PC-3 (cell line): ENCODE results near the gene FAM107B. TPM values are rescaled to one million over a fixed set of nuclear protein-coding genes. Genes with fewer than 3 reads are reported as not detected.

ENCODE experiments used
- ATAC-seq: fragments of 200-7000 bp; cut with Tn5 transposase; 2 replicates; pipeline ENCODE4 v1.9.1; 2020; ENCODE audit warnings: mild to moderate bottlenecking, moderate library complexity
- BruUV-seq: library from RNA; stranded (reverse); fragments of 400-500 nt; replicated peaks from 2 replicates; lab custom pipeline; 2021; lab: Mats Ljungman, UMichigan
- CTCF ChIA-PET: fragments of 300-600 bp; sonication (Branson Sonifier 250); formaldehyde crosslinking; loops from one replicate; lab custom pipeline; 2022; ENCODE audit warnings: antibody characterized with exemption; lab: Charles Lee
- POLR2A ChIA-PET: fragments of 300-600 bp; sonication (Branson Sonifier 250); formaldehyde crosslinking; loops from one replicate; lab custom pipeline; 2022; ENCODE audit warnings: antibody characterized with exemption; ENCODE audit not compliant: unreplicated experiment; lab: Charles Lee
- DNase-seq: peaks from one replicate; pipeline ENCODE4 v3.0.0-alpha.2; 2015
- H2AFZ ChIP-seq: fragments of 300-600 bp; sonication (generic); 2 replicates; pipeline ENCODE4 v1.6.0; 2016; ENCODE audit warnings: antibody characterized with exemption, low read length
- H3F3A ChIP-seq: fragments of 300-600 bp; sonication (generic); one replicate; pipeline ENCODE4 v1.6.0; 2017; ENCODE audit warnings: antibody characterized with exemption, low read length, control low read depth, mild to moderate bottlenecking; ENCODE audit not compliant: unreplicated experiment
- H3K27ac ChIP-seq: fragments of 300-600 bp; sonication (generic); 2 replicates; pipeline ENCODE4 v1.5.1; 2016; ENCODE audit warnings: mild to moderate bottlenecking, low read length
- H3K27me3 ChIP-seq: fragments of 300-600 bp; sonication (generic); 2 replicates; pipeline ENCODE4 v1.6.1; 2016; ENCODE audit warnings: low read length, mixed read lengths
- H3K36me3 ChIP-seq: fragments of 300-600 bp; sonication (generic); 2 replicates; pipeline ENCODE4 v1.6.1; 2016; ENCODE audit warnings: low read depth, mixed run types, low read length, mixed read lengths
- H3K4me1 ChIP-seq: fragments of 300-600 bp; sonication (generic); 2 replicates; pipeline ENCODE4 v1.5.1; 2016; ENCODE audit warnings: low read length; ENCODE audit not compliant: insufficient read depth
- H3K4me2 ChIP-seq: fragments of 300-600 bp; sonication (generic); 2 replicates; pipeline ENCODE4 v1.6.0; 2016; ENCODE audit warnings: low read length
- H3K4me3 ChIP-seq: fragments of 300-600 bp; sonication (generic); 2 replicates; pipeline ENCODE4 v1.5.1; 2016; ENCODE audit warnings: mild to moderate bottlenecking, low read length, mixed read lengths
- H3K79me2 ChIP-seq: fragments of 300-600 bp; sonication (generic); 2 replicates; pipeline ENCODE4 v1.6.1; 2017; ENCODE audit warnings: low read length, mixed read lengths
- H3K9ac ChIP-seq: fragments of 300-600 bp; sonication (generic); 2 replicates; pipeline ENCODE4 v1.6.0; 2016; ENCODE audit warnings: mild to moderate bottlenecking, low read length
- H3K9me2 ChIP-seq: fragments of 300-600 bp; sonication (generic); replicated peaks from 2 replicates; pipeline ENCODE4 v1.6.1; 2016; ENCODE audit warnings: mixed run types, low read length, mixed read lengths
- H3K9me3 ChIP-seq: fragments of 300-600 bp; sonication (generic); 2 replicates; pipeline ENCODE4 v1.6.1; 2016; ENCODE audit warnings: low read length, mixed read lengths
- H4K20me1 ChIP-seq: fragments of 300-600 bp; sonication (generic); 2 replicates; pipeline ENCODE4 v1.6.1; 2016; ENCODE audit warnings: low read length, mixed read lengths
- EZH2 ChIP-seq: fragments of 300-600 bp; sonication (generic); IDR thresholded peaks from one replicate; pipeline ENCODE4 v1.6.1; 2017; ENCODE audit warnings: antibody characterized with exemption, mild to moderate bottlenecking, low read length; ENCODE audit not compliant: unreplicated experiment
- EZH2phosphoT487 ChIP-seq: fragments of 300-600 bp; sonication (generic); IDR thresholded peaks from 2 replicates; pipeline ENCODE4 v1.6.1; 2018; ENCODE audit warnings: mild to moderate bottlenecking, antibody characterized with exemption, low read length, borderline replicate concordance
- intact Hi-C: fragments of 100-400 bp; cut with micrococcal nuclease; formaldehyde crosslinking; loops from 2 replicates; pipeline ENCODE4 v1.9.0; 2023
- total RNA-seq: library from RNA; depleted of rRNA; stranded (reverse); fragments of >200 nt; gene quantifications from 2 replicates; pipeline ENCODE4 v1.2.3, GENCODE V29; 2014
- TF ChIP-seq, protein P1 (sequence below): fragments of 300-600 bp; sonication (generic); conservative IDR thresholded peaks from 2 replicates; pipeline ENCODE4 v1.5.1; 2017; ENCODE audit warnings: antibody characterized with exemption, low read depth, mild to moderate bottlenecking, low read length

FAM107B gene
- total RNA-seq, 1 experiment from 2014 or later = 36.6 TPM

DNA sequence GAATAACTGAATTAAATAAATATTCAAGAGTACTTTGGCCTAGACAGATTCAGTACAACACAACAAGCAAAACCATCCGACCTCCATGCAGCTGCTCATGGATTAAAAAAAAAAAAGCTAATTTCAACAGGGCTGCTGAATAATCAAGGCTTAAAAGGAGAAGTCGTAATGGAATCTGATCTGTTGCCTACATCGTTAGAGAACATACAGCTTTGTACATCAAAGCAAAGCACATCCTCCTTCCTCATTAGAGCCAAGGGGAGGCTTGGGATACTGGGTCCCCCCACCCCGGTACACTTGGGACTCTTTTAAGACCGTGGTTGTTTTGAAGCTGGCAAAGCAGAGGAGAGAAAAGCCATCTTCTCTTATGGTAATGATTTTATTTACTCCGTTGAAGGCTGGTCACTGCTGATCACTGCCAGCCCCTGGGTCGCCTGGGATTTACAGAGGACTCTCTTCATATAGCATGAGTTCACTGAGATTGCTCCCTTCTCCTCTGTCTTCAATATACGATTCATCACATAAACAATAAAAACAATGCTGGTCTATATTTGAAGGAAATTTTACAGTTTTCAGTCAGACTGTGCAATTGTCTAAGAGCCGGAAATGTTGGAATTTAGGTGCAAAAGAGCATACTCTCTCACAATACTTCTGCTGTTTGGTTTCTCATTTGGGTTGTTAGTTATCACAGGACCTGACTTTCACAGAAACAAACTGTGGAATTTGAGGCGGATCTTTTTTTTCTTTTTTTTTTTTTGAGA is 148.8 kb downstream of the FAM107B start:
- Histone ChIP-seq H3K9me2 (no peaks in the 10 kb centered on the region), H3F3A (no peaks in the 10 kb centered on the region), H2AFZ (no peak overlapping the region), H3K4me1 (no peaks in the 10 kb centered on the region), H3K27me3 (no peaks in the 10 kb centered on the region), H3K79me2 (no peaks in the 10 kb centered on the region), H3K9ac (no peak overlapping the region), H3K36me3 (no peaks in the 10 kb centered on the region), H3K4me3 (no peak overlapping the region), H3K27ac (no peak overlapping the region), H3K9me3 (no peaks in the 10 kb centered on the region), H4K20me1 (no peaks in the 10 kb centered on the region), H3K4me2 (no peak overlapping the region)
- ChIA-PET POLR2A (no interaction called here), CTCF (no interaction called here)
- no TSS peak for BruUV-seq
- DNase-seq (no peak), ATAC-seq (no peak)
- intact Hi-C loops = no loop called here
- no peak for TF ChIP-seq EZH2
- TF ChIP-seq, protein P1, sequence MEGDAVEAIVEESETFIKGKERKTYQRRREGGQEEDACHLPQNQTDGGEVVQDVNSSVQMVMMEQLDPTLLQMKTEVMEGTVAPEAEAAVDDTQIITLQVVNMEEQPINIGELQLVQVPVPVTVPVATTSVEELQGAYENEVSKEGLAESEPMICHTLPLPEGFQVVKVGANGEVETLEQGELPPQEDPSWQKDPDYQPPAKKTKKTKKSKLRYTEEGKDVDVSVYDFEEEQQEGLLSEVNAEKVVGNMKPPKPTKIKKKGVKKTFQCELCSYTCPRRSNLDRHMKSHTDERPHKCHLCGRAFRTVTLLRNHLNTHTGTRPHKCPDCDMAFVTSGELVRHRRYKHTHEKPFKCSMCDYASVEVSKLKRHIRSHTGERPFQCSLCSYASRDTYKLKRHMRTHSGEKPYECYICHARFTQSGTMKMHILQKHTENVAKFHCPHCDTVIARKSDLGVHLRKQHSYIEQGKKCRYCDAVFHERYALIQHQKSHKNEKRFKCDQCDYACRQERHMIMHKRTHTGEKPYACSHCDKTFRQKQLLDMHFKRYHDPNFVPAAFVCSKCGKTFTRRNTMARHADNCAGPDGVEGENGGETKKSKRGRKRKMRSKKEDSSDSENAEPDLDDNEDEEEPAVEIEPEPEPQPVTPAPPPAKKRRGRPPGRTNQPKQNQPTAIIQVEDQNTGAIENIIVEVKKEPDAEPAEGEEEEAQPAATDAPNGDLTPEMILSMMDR = no peak
- TF ChIP-seq EZH2phosphoT487 = no peak

DNA sequence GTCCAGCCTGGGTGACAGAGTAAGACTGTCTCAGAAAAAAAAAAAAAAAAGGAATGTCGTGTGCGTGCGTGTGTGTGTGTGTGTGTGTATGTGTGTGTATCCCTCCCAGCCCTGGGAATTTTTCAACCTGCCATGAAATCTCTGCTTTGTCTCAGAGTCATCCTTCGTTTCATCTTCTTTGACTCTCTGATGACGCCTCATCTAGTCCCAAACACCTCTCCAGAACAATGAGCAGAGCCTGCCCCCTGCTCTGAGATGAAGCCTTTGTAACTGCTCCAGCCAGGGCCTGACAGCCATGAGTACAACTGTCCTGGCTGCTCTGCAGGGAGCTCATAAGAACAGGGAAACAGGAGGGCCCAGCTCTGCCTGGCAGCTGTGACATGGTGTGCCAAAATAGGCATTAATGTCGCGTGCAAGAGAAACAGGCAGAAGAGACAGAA is 149.5 kb downstream of the FAM107B start:
- Histone ChIP-seq H3K27ac (no peak overlapping the region), H3K4me1 (no peaks in the 10 kb centered on the region), H4K20me1 (no peaks in the 10 kb centered on the region), H3K9me2 (no peaks in the 10 kb centered on the region), H3K4me2 (no peak overlapping the region), H3K4me3 (no peak overlapping the region), H3K36me3 (no peaks in the 10 kb centered on the region), H3K79me2 (no peaks in the 10 kb centered on the region), H3K9me3 (no peaks in the 10 kb centered on the region), H2AFZ (no peak overlapping the region), H3F3A (no peaks in the 10 kb centered on the region), H3K9ac (no peak overlapping the region), H3K27me3 (no peaks in the 10 kb centered on the region)
- ChIA-PET POLR2A (no interaction called here), CTCF (no interaction called here)
- DNase-seq (no peak), ATAC-seq (no peak)
- intact Hi-C loops = no loop called here
- no TSS peak for BruUV-seq
- TF ChIP-seq EZH2 (no peak), EZH2phosphoT487 (no peak)
- TF ChIP-seq, protein P1 = no peak

DNA sequence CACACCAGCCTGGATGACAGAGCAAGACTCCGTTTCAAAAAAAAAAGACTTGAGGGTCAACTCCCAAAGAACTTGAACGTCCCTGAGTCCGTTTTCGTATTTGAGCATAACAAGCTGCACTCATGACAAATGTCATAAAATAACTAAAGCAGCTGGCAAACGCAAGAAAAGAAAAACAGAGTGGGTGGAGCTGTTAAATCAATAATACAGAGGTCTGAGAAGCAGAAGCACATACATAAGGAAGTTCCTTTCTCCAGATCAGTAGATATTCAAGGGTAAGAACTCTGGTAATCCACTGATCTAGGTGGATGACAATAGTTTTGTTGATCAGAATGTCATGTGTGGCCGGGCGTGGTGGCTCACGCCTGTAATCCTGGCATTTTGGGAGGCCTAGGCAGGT is 150.1 kb downstream of the FAM107B start:
- Histone ChIP-seq H3K79me2 (no peaks in the 10 kb centered on the region), H3K27ac (no peak overlapping the region), H3K4me2 (no peak overlapping the region), H3K9me2 (no peaks in the 10 kb centered on the region), H3K4me3 (no peak overlapping the region), H2AFZ (no peak overlapping the region), H3F3A (no peaks in the 10 kb centered on the region), H3K9ac (no peak overlapping the region), H4K20me1 (no peaks in the 10 kb centered on the region), H3K36me3 (no peaks in the 10 kb centered on the region), H3K27me3 (no peaks in the 10 kb centered on the region), H3K9me3 (no peaks in the 10 kb centered on the region), H3K4me1 (no peaks in the 10 kb centered on the region)
- ATAC-seq = no peak
- POLR2A ChIA-PET = no interaction called here
- TF ChIP-seq EZH2phosphoT487 (no peak), EZH2 (no peak)
- TF ChIP-seq, protein P1 = no peak
- CTCF ChIA-PET = no interaction called here
- no peak for DNase-seq
- no TSS peak for BruUV-seq
- intact Hi-C loops = no loop called here
